Left ventricle myocardium inferior (tissue), 1 donor: ENCODE data around the gene SCAMP2. TPM values are rescaled to one million over a fixed set of nuclear protein-coding genes. Genes with fewer than 3 reads are reported as not detected.
A peak's percentile ranks its signal among the peaks of the same experiment; 100 is the strongest.

ENCODE experiments used
- DNase-seq: peaks from one replicate; pipeline ENCODE4 v3.0.0-alpha.2; 2020
- H3K27ac ChIP-seq: fragments of 200-600 bp; replicated peaks from 2 replicates; pipeline ENCODE4 v1.8.0; 2021
- H3K27me3 ChIP-seq: fragments of 200-600 bp; 2 replicates; pipeline ENCODE4 v1.8.0; 2021; ENCODE audit warnings: low read depth
- H3K36me3 ChIP-seq: fragments of 200-600 bp; 2 replicates; pipeline ENCODE4 v1.8.0; 2021
- H3K4me1 ChIP-seq: fragments of 200-600 bp; 2 replicates; pipeline ENCODE4 v1.8.0; 2021
- H3K4me3 ChIP-seq: fragments of 200-600 bp; 2 replicates; pipeline ENCODE4 v1.8.0; 2021; ENCODE audit warnings: mild to moderate bottlenecking, moderate library complexity
- H3K9me3 ChIP-seq: fragments of 200-600 bp; replicated peaks from 2 replicates; pipeline ENCODE4 v1.8.0; 2021
- intact Hi-C: fragments of 100-400 bp; cut with micrococcal nuclease; formaldehyde crosslinking; loops from one replicate; pipeline ENCODE4 v1.11.0; 2022
- total RNA-seq: library from RNA; stranded (reverse); fragmentation: NEBNext Ultra II Directional; extraction: Animal tissue kit (Norgen Biotek cat#: 25700); gene quantifications from one replicate; pipeline ENCODE4 v1.2.1, GENCODE V29; 2021
- TF ChIP-seq, protein P1 (sequence below): fragments of 200-600 bp; IDR thresholded peaks from 2 replicates; pipeline ENCODE4 v1.8.0; 2021; ENCODE audit warnings: antibody characterized with exemption, mild to moderate bottlenecking, borderline replicate concordance
- donor health status: DM: no; HTN: yes; CAD: no; lungs with severe emphysema.

SCAMP2 gene
- total RNA-seq, 1 donor from 2014 or later = 40.7 TPM

GRCh38 chr15:74908635-74909034 is 35.5 kb upstream of the SCAMP2 start:
- no peak overlapping the region for H3K27ac ChIP-seq
- intact Hi-C loops = no loop called here

GRCh38 chr15:74907163-74907870 is 34.2 kb upstream of the SCAMP2 start:
- Histone ChIP-seq H3K9me3 (no peaks in the 10 kb centered on the region), H3K4me3 (peak overlapping the region; percentile 93), H3K4me1 (peaks cover 52% of the 10 kb centered on the region), H3K36me3 (peaks cover 42% of the 10 kb centered on the region), H3K27ac (peak overlapping the region; percentile 97), H3K27me3 (no peaks in the 10 kb centered on the region)
- TF ChIP-seq, protein P1, sequence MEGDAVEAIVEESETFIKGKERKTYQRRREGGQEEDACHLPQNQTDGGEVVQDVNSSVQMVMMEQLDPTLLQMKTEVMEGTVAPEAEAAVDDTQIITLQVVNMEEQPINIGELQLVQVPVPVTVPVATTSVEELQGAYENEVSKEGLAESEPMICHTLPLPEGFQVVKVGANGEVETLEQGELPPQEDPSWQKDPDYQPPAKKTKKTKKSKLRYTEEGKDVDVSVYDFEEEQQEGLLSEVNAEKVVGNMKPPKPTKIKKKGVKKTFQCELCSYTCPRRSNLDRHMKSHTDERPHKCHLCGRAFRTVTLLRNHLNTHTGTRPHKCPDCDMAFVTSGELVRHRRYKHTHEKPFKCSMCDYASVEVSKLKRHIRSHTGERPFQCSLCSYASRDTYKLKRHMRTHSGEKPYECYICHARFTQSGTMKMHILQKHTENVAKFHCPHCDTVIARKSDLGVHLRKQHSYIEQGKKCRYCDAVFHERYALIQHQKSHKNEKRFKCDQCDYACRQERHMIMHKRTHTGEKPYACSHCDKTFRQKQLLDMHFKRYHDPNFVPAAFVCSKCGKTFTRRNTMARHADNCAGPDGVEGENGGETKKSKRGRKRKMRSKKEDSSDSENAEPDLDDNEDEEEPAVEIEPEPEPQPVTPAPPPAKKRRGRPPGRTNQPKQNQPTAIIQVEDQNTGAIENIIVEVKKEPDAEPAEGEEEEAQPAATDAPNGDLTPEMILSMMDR = no peak
- DNase-seq = peak; percentile 43
- intact Hi-C loops = no loop called here

More at GRCh38 chr15:74908635-74909034, 35.5 kb upstream of the SCAMP2 start:
- TF ChIP-seq, protein P1 = no peak
- Histone ChIP-seq H3K4me1 (peaks cover 41% of the 10 kb centered on the region), H3K9me3 (no peaks in the 10 kb centered on the region), H3K27me3 (no peaks in the 10 kb centered on the region), H3K36me3 (peaks cover 42% of the 10 kb centered on the region), H3K4me3 (no peak overlapping the region)
- DNase-seq = no peak

GRCh38 chr15:74906450-74907162 is 33.4 kb upstream of the SCAMP2 start, which contains the start of gene FAM219B:
Gene FAM219B, minus strand, starts transcription at chr15:74906851. Its CDS starts 51 bp downstream, at chr15:74906800.
- Histone ChIP-seq H3K4me3 (peak within 1 kb of the TSS; percentile 93), H3K36me3 (peaks cover 41% of the 10 kb centered on the region), H3K27me3 (no peaks in the 10 kb centered on the region), H3K9me3 (no peaks in the 10 kb centered on the region), H3K4me1 (peaks cover 59% of the 10 kb centered on the region), H3K27ac (peak within 1 kb of the TSS; percentile 97)
- TF ChIP-seq, protein P1 = no peak
- peak; percentile 95 for DNase-seq
- intact Hi-C loops = no loop called here

DNA sequence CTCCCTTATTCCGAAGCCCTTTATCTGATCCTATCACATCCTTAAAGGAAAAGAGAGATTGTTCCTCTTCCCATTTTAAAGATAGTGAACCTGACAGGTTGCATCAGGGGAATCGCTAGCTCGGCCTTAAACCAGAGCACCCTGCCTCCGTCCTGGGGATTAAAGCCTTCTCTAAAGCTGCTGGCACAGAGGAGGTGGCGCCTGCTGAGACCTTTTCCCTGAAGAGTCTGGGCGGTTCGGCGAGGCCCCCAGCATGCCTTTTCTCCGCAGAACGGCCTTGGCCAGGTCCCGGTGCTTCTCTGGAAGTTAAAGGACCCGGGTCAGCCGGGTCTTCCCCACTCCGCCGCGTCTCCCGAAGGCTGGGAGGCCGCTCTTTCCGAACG is 32.9 kb upstream of the SCAMP2 start:
- intact Hi-C loops = no loop called here
- Histone ChIP-seq H3K9me3 (no peaks in the 10 kb centered on the region), H3K36me3 (peaks cover 39% of the 10 kb centered on the region), H3K4me3 (peak overlapping the region; percentile 93), H3K27ac (peak overlapping the region; percentile 97), H3K4me1 (peaks cover 64% of the 10 kb centered on the region), H3K27me3 (no peaks in the 10 kb centered on the region)
- TF ChIP-seq, protein P1 = no peak
- no peak for DNase-seq

DNA sequence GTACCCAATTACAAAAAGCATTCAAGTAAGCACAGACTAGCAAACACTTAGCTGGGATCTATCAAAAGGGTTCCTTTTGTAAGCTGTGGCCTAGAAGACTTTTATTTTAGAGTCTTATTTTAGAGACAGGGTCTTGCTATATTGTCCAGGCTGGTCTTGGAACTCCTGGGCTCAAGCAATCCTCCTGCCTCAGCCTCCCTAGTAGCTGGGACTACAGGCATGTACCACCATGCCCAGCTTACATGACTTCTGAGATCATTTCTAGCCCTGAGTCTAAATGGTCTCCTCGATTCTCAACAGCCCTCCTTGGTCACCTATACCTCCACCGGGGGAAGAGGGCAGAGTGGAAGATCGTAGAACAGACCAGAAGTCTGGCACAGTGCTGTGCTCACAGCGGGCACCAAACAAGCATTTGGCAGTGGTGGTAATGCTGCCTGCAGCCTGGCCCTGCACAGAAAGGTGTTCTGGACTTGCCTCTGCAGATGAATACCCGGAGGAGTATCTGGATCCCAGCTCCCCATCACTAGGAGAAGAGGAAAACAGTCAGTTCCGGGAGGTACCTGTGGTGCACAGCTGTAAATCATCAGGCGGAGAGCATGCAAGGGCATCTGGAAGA is 31.1 kb upstream of the SCAMP2 start:
- Histone ChIP-seq H3K27ac (peak overlapping the region; percentile 97), H3K36me3 (peaks cover 54% of the 10 kb centered on the region), H3K9me3 (no peaks in the 10 kb centered on the region), H3K27me3 (no peaks in the 10 kb centered on the region), H3K4me3 (peak overlapping the region; percentile 93), H3K4me1 (peaks cover 65% of the 10 kb centered on the region)
- TF ChIP-seq, protein P1 = no peak
- DNase-seq = no peak
- intact Hi-C loops = no loop called here
